Measurements from ENCODE around the gene OR6V1. TPM values are rescaled to one million over a fixed set of nuclear protein-coding genes. Genes with fewer than 3 reads are reported as not detected.

The OR6V1 gene
- polyA plus RNA-seq, 1 donor (not counting 4 experiments of a cell fraction or from before 2014, with no cell fraction given): not detected

GRCh38 chr7:143008007-143008901 is 43.9 kb upstream of the OR6V1 start:
- Histone ChIP-seq H3K4me3 (ENCODE audit: control insufficient read depth in 2 of 3, extremely low read depth in 1 of 3, insufficient read depth in 2 of 3, low read depth in 1 of 3, low read length in 3 of 3) (no peak overlapping the region), H3K36me3 (ENCODE audit: control insufficient read depth in 2 of 2, extremely low read depth in 1 of 2, insufficient read depth in 2 of 2, low read length in 2 of 2) (no peaks in the 10 kb centered on the region), H3K9ac (ENCODE audit: control insufficient read depth, extremely low read depth, insufficient read depth, low read length) (no peak overlapping the region), H3K4me2 (ENCODE audit: control insufficient read depth, extremely low read depth, insufficient read depth, low read depth, low read length) (no peak overlapping the region), H2AFZ (ENCODE audit: control insufficient read depth, low read length) (no peak overlapping the region), H3K9me1 (ENCODE audit: control insufficient read depth, extremely low read depth, insufficient read depth, low read length) (no peaks in the 10 kb centered on the region), H3K9me3 (ENCODE audit: control insufficient read depth, low read depth, low read length) (no peaks in the 10 kb centered on the region), H3K79me2 (ENCODE audit: control insufficient read depth, insufficient read depth, low read length) (no peaks in the 10 kb centered on the region), H3K27ac (ENCODE audit: control insufficient read depth, insufficient read depth, low read length) (no peak overlapping the region), H3K4me1 (ENCODE audit: control insufficient read depth, extremely low read depth, insufficient read depth, low read length) (no peaks in the 10 kb centered on the region), H3K27me3 (ENCODE audit: control insufficient read depth, extremely low read depth, insufficient read depth, low read length) (no peaks in the 10 kb centered on the region), H4K20me1 (ENCODE audit: control insufficient read depth, extremely low read depth, insufficient read depth, low read length) (no peaks in the 10 kb centered on the region)
- TF ChIP-seq CTCF (optimal IDR thresholded peaks at IDR 0.05 in 1 of 3, IDR thresholded peaks at IDR 0.05 in 1 of 3, conservative IDR thresholded peaks at IDR 0.05 in 1 of 3; ENCODE audit: extremely low read depth in 1 of 3, insufficient read depth in 2 of 3, low read length in 3 of 3): peak; percentile 91 to 97 (median 93)
- TF ChIP-seq EZH2 (IDR thresholded peaks at IDR 0.05; ENCODE audit: low read length): no peak
- FAIRE-seq: no peak
- dilution Hi-C loops (cut with MboI; ENCODE audit: extremely low pct_ligation_motif_present, low sequenced_read_pairs): no loop called here
- peak; percentile 26 for DNase-seq (ENCODE audit: low read depth, low spot score)

- Histone ChIP-seq H2AFZ (ENCODE audit: control insufficient read depth, low read length) (no peak overlapping the region), H4K20me1 (ENCODE audit: control insufficient read depth, extremely low read depth, insufficient read depth, low read length) (no peaks in the 10 kb centered on the region), H3K36me3 (ENCODE audit: control insufficient read depth in 2 of 2, extremely low read depth in 1 of 2, insufficient read depth in 2 of 2, low read length in 2 of 2) (no peaks in the 10 kb centered on the region), H3K27ac (ENCODE audit: control insufficient read depth, insufficient read depth, low read length) (no peak overlapping the region), H3K9me3 (ENCODE audit: control insufficient read depth, low read depth, low read length) (no peaks in the 10 kb centered on the region), H3K4me3 (ENCODE audit: control insufficient read depth in 2 of 3, extremely low read depth in 1 of 3, insufficient read depth in 2 of 3, low read depth in 1 of 3, low read length in 3 of 3) (no peak overlapping the region), H3K9ac (ENCODE audit: control insufficient read depth, extremely low read depth, insufficient read depth, low read length) (no peak overlapping the region), H3K4me1 (ENCODE audit: control insufficient read depth, extremely low read depth, insufficient read depth, low read length) (peaks cover 7% of the 10 kb centered on the region), H3K9me1 (ENCODE audit: control insufficient read depth, extremely low read depth, insufficient read depth, low read length) (no peaks in the 10 kb centered on the region), H3K4me2 (ENCODE audit: control insufficient read depth, extremely low read depth, insufficient read depth, low read depth, low read length) (no peak overlapping the region), H3K27me3 (ENCODE audit: control insufficient read depth, extremely low read depth, insufficient read depth, low read length) (no peaks in the 10 kb centered on the region), H3K79me2 (ENCODE audit: control insufficient read depth, insufficient read depth, low read length) (no peaks in the 10 kb centered on the region)
- DNase-seq (ENCODE audit: low read depth, low spot score) (no peak), FAIRE-seq (no peak)
- no peak for TF ChIP-seq EZH2 (IDR thresholded peaks at IDR 0.05; ENCODE audit: low read length)
- TF ChIP-seq CTCF (optimal IDR thresholded peaks at IDR 0.05 in 1 of 3, IDR thresholded peaks at IDR 0.05 in 1 of 3, conservative IDR thresholded peaks at IDR 0.05 in 1 of 3; ENCODE audit: extremely low read depth in 1 of 3, insufficient read depth in 2 of 3, low read length in 3 of 3): no peak
- dilution Hi-C loops (cut with MboI; ENCODE audit: extremely low pct_ligation_motif_present, low sequenced_read_pairs): loop anchor here (10.0 kb wide), 1 partner anchor 203 kb away; no protein-coding TSS in a partner anchor
Observed at GRCh38 chr7:143012001-143012400, 40.1 kb upstream of the OR6V1 start.

Data from keratinocyte (primary cell).